ENCODE results near the gene OPRL1. TPM values are rescaled to one million over a fixed set of nuclear protein-coding genes. Genes with fewer than 3 reads are reported as not detected.
"Not testable (repeated sequence)": the region's sequence is repeated elsewhere in the genome, so short reads cannot be mapped to it uniquely, and the experiment has no call there.

The OPRL1 gene
- total RNA-seq, 2 experiments from 2014 or later, result 0.61 to 0.63 TPM

DNA sequence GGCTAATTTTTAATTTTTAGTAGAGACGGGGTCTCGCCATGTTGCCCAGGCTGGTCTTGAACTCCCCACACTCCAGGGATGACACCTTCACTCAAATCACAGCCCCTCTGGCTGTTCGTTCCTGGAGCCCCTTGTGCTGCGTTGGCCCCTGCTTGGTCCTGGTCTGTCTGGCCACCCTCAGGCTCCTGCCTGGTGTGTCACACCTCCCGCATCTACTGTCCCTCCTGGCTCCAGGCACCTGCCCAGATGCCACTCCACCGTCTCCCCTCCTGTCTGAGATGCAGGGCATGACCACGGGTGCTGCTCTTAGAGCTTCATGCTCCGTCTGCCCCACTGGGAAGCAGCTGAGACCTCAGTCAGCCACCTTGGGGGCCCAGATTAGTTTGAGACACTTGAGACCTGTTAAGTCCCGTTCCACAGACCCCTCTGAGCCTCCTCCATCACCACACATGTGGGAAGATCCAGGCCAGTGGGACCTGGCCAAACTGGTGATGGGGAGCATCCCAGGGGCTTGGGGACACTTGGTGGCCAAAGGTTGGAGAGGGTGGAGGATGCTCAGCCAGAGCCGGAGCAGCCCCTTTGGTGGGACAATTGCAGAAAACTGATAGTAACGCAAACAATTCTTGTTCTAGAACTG lies 49.4 kb downstream of the OPRL1 start:
- Mint-ChIP-seq H3K9me3 (no peaks in the 10 kb centered on the region), H3K36me3 (ENCODE audit: low read depth) (no peaks in the 10 kb centered on the region), H3K4me1 (ENCODE audit: low read depth) (no peaks in the 10 kb centered on the region), H3K27me3 (peaks cover 8% of the 10 kb centered on the region), H3K4me3 (no peak overlapping the region), H3K27ac (no peak overlapping the region)
- ChIA-PET CTCF (no interaction called here), POLR2A (no interaction called here)
- intact Hi-C loops (cut with micrococcal nuclease), result no loop called here
- ATAC-seq (no peak), DNase-seq (no peak)
- TF ChIP-seq, protein P1, sequence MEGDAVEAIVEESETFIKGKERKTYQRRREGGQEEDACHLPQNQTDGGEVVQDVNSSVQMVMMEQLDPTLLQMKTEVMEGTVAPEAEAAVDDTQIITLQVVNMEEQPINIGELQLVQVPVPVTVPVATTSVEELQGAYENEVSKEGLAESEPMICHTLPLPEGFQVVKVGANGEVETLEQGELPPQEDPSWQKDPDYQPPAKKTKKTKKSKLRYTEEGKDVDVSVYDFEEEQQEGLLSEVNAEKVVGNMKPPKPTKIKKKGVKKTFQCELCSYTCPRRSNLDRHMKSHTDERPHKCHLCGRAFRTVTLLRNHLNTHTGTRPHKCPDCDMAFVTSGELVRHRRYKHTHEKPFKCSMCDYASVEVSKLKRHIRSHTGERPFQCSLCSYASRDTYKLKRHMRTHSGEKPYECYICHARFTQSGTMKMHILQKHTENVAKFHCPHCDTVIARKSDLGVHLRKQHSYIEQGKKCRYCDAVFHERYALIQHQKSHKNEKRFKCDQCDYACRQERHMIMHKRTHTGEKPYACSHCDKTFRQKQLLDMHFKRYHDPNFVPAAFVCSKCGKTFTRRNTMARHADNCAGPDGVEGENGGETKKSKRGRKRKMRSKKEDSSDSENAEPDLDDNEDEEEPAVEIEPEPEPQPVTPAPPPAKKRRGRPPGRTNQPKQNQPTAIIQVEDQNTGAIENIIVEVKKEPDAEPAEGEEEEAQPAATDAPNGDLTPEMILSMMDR (IDR thresholded peaks at IDR 0.05), result no peak

DNA sequence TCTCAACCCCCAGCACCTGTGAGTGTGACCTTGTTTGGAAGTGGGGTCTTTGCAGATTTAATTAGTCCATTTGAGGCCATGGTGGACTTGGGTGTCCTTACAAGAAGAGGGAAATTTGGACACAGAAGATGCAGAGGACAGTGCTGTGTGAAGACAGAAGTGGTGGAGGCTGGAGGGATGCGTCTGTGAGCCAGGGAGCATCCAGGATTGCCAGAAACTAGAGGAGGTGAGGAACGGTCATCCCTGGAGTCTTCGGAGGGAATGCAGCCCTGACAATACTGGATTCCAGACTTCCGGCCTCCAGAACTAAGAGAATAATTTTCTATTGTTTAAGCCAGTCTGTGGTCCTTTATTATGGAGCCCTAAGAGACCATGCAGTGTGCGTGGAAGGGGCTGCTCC lies 50.4 kb downstream of the OPRL1 start:
- POLR2A ChIA-PET, result no interaction called here
- CTCF ChIA-PET, result no interaction called here
- H3K4me1 Mint-ChIP-seq (ENCODE audit: low read depth), result no peaks in the 10 kb centered on the region
- ATAC-seq, result no peak
- H3K9me3 Mint-ChIP-seq, result no peaks in the 10 kb centered on the region
- H3K27ac Mint-ChIP-seq, result no peak overlapping the region
- no peak for DNase-seq
- H3K36me3 Mint-ChIP-seq (ENCODE audit: low read depth), result no peaks in the 10 kb centered on the region
- intact Hi-C loops (cut with micrococcal nuclease), result no loop called here
- H3K27me3 Mint-ChIP-seq, result peaks cover 8% of the 10 kb centered on the region
- TF ChIP-seq, protein P1 (IDR thresholded peaks at IDR 0.05), result no peak
- H3K4me3 Mint-ChIP-seq, result no peak overlapping the region

DNA sequence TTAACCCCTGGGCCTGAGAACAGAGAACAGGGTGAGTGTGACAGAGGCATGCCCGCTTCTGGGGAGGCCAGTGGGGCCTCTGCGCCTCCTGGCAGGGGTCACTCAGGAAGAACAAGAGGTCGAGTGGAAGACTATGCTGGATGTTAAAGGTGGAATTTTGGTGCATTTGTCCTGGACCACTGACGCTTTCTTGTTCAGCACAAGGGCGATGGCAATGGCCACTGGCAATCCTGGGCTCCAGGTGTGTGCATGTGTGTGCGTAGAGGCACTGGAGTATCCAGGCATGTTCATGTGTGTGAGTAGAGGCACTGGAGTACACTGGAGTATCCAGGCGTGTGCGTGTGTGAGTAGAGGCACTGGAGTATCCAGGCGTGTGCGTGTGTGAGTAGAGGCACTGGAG lies 51.0 kb downstream of the OPRL1 start:
- H3K4me1 Mint-ChIP-seq (ENCODE audit: low read depth), result no peaks in the 10 kb centered on the region
- POLR2A ChIA-PET, result no interaction called here
- DNase-seq (no peak), ATAC-seq (no peak)
- no peaks in the 10 kb centered on the region for H3K36me3 Mint-ChIP-seq (ENCODE audit: low read depth)
- TF ChIP-seq, protein P1 (IDR thresholded peaks at IDR 0.05), result no peak
- no peaks in the 10 kb centered on the region for H3K9me3 Mint-ChIP-seq
- intact Hi-C loops (cut with micrococcal nuclease), result no loop called here
- CTCF ChIA-PET, result interaction anchor here (1.0 kb wide), 1 partner anchor 11 kb away, joined by 4 read pairs; no protein-coding TSS in a partner anchor
- peaks cover 10% of the 10 kb centered on the region for H3K27me3 Mint-ChIP-seq
- no peak overlapping the region for H3K27ac Mint-ChIP-seq
- no peak overlapping the region for H3K4me3 Mint-ChIP-seq

DNA sequence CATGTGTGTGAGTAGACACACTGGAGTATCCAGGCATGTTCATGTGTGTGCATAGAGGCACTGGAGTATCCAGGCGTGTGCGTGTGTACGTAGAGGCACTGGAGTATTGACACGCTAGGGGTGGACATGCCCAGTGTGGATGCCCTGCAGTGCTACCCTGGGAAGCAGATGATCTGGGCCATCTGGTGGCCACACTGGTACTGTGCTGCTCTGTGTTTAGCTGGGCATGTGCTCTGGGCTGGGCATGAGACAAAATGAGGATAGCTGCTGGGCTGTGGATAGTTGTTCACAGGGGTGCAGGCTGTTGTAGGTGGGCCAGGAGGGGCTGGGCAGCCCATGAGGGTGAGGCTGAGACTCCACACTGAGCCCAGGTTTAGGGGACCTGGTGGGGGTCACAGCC lies 51.5 kb downstream of the OPRL1 start:
- ChIA-PET CTCF (interaction anchor here (1.0 kb wide), 1 partner anchor 11 kb away, joined by 4 read pairs; no protein-coding TSS in a partner anchor), POLR2A (no interaction called here)
- no peak overlapping the region for H3K4me3 Mint-ChIP-seq
- TF ChIP-seq, protein P1 (IDR thresholded peaks at IDR 0.05), result no peak
- H3K36me3 Mint-ChIP-seq (ENCODE audit: low read depth), result no peaks in the 10 kb centered on the region
- DNase-seq, result peak; percentile 23
- no peaks in the 10 kb centered on the region for H3K4me1 Mint-ChIP-seq (ENCODE audit: low read depth)
- ATAC-seq, result peak; percentile 71
- peaks cover 12% of the 10 kb centered on the region for H3K27me3 Mint-ChIP-seq
- intact Hi-C loops (cut with micrococcal nuclease), result no loop called here
- H3K27ac Mint-ChIP-seq, result no peak overlapping the region
- no peaks in the 10 kb centered on the region for H3K9me3 Mint-ChIP-seq

DNA sequence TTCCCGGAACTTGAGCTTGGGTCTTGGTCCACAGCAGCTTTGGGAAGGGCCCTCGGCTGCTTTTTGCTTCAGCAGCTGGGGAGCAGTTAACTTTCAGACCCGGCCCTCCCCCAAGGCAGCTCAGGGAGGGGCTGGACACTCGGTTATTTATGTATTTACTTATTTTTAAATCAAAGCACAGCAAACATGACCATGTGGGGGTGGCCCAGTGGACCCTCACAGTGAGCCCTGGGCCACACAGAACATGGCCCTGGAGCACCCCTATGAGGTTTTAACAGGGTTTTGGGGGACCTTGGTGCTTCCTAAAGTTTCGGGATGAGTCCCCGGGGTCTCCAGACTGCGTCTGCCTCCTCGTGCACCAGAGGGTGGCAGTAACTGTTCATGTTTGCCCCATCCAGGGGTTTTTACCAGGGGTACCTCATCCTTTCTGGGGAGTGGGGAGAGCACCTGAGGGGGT lies 54.1 kb downstream of the OPRL1 start:
- H3K36me3 Mint-ChIP-seq (ENCODE audit: low read depth), result no peaks in the 10 kb centered on the region
- no peak overlapping the region for H3K27ac Mint-ChIP-seq
- no peak overlapping the region for H3K4me3 Mint-ChIP-seq
- ChIA-PET CTCF (no interaction called here), POLR2A (no interaction called here)
- intact Hi-C loops (cut with micrococcal nuclease), result no loop called here
- no peaks in the 10 kb centered on the region for H3K9me3 Mint-ChIP-seq
- TF ChIP-seq, protein P1 (IDR thresholded peaks at IDR 0.05), result no peak
- H3K4me1 Mint-ChIP-seq (ENCODE audit: low read depth), result no peaks in the 10 kb centered on the region
- DNase-seq, result no peak
- ATAC-seq, result no peak
- peaks cover 10% of the 10 kb centered on the region for H3K27me3 Mint-ChIP-seq

DNA sequence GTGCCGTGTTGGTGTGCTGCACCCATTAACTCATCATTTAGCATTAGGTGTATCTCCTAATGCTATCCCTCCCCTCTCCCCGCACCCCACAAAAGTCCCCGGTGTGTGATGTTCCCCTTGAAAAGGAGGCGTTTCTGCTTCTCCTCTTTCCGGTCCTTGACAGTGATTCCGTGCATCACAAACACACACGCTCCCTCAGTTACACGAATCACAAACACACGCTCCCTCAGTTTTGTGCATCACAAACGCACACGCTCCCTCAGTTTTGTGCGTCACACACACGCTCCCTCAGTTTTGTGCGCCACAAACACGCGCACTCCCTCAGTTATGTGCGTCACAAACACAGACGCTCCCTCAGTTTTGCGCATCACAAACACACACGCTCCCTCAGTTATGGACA lies 54.9 kb downstream of the OPRL1 start:
- POLR2A ChIA-PET; H3K27me3 Mint-ChIP-seq; H3K4me1 Mint-ChIP-seq (ENCODE audit: low read depth); ATAC-seq; H3K4me3 Mint-ChIP-seq; H3K36me3 Mint-ChIP-seq (ENCODE audit: low read depth); intact Hi-C loops (cut with micrococcal nuclease); H3K27ac Mint-ChIP-seq; H3K9me3 Mint-ChIP-seq; CTCF ChIA-PET; DNase-seq: not testable (repeated sequence)
